MM.1S (cell line): ENCODE measurements around the gene KCNH1.

Experiments
- DNase-seq: peaks from one replicate; pipeline ENCODE4 v3.0.0-alpha.2; 2015
- H2AFZ ChIP-seq: fragments of 300-600 bp; sonication (generic); 2 replicates; pipeline ENCODE4 v1.6.0; 2016; ENCODE audit warnings: antibody characterized with exemption, low read length
- H3F3A ChIP-seq: fragments of 300-600 bp; sonication (generic); 2 replicates; pipeline ENCODE4 v1.6.1; 2016; ENCODE audit warnings: mild to moderate bottlenecking, antibody characterized with exemption, low read length, moderate library complexity, mixed read lengths; ENCODE audit not compliant: insufficient read depth
- H3K27ac ChIP-seq: fragments of 300-600 bp; sonication (generic); 2 replicates; pipeline ENCODE4 v1.5.1; 2016; ENCODE audit warnings: mild to moderate bottlenecking, low read length
- H3K27me3 ChIP-seq: fragments of 300-600 bp; sonication (generic); replicated peaks from 2 replicates; pipeline ENCODE4 v1.6.0; 2016; ENCODE audit warnings: low read length; ENCODE audit not compliant: insufficient read depth
- H3K36me3 ChIP-seq: fragments of 300-600 bp; sonication (generic); replicated peaks from 2 replicates; pipeline ENCODE4 v1.6.1; 2016; ENCODE audit warnings: mild to moderate bottlenecking, low read length, mixed read lengths; ENCODE audit not compliant: insufficient read depth
- H3K4me1 ChIP-seq: fragments of 300-600 bp; sonication (generic); 2 replicates; pipeline ENCODE4 v1.6.1; 2016; ENCODE audit warnings: low read length, mixed read lengths
- H3K4me2 ChIP-seq: fragments of 300-600 bp; sonication (generic); 2 replicates; pipeline ENCODE4 v1.6.0; 2016; ENCODE audit warnings: low read depth, low read length
- H3K4me3 ChIP-seq: fragments of 300-600 bp; sonication (generic); 2 replicates; pipeline ENCODE4 v1.5.1; 2016; ENCODE audit warnings: low read length, mixed read lengths
- H3K79me2 ChIP-seq: fragments of 300-600 bp; sonication (generic); 2 replicates; pipeline ENCODE4 v1.6.1; 2016; ENCODE audit warnings: mixed run types, low read length, mixed read lengths
- H3K9ac ChIP-seq: fragments of 300-600 bp; sonication (generic); 2 replicates; pipeline ENCODE4 v1.6.1; 2016; ENCODE audit warnings: low read length, mixed read lengths
- H3K9me2 ChIP-seq: fragments of 300-600 bp; sonication (generic); replicated peaks from 2 replicates; pipeline ENCODE4 v1.6.1; 2016; ENCODE audit warnings: mild to moderate bottlenecking, low read length, mixed read lengths; ENCODE audit not compliant: insufficient read depth
- H3K9me3 ChIP-seq: fragments of 300-600 bp; sonication (generic); replicated peaks from 2 replicates; pipeline ENCODE4 v1.6.1; 2016; ENCODE audit warnings: mild to moderate bottlenecking, low read length, mixed read lengths; ENCODE audit not compliant: insufficient read depth
- H4K20me1 ChIP-seq: fragments of 300-600 bp; sonication (generic); 2 replicates; pipeline ENCODE4 v1.6.1; 2016; ENCODE audit warnings: mild to moderate bottlenecking, low read length, moderate library complexity, mixed read lengths; ENCODE audit not compliant: insufficient read depth
- EZH2 ChIP-seq: fragments of 300-600 bp; sonication (generic); optimal IDR thresholded peaks from 2 replicates; pipeline ENCODE3; 2017; ENCODE audit warnings: low read depth, mild to moderate bottlenecking, antibody characterized with exemption, low read length, mixed read lengths
- EZH2phosphoT487 ChIP-seq: fragments of 300-600 bp; sonication (generic); IDR thresholded peaks from 2 replicates; pipeline ENCODE4 v1.6.1; 2018; ENCODE audit warnings: antibody characterized with exemption, low read length
- TF ChIP-seq, protein P1 (sequence below): fragments of 300-600 bp; sonication (generic); IDR thresholded peaks from 2 replicates; pipeline ENCODE4 v1.5.1; 2016; ENCODE audit warnings: antibody characterized with exemption, low read length, mixed read lengths

Gene KCNH1

GRCh38 chr1:210949489-210949888, 184.5 kb downstream of the KCNH1 start:
- no peaks in the 10 kb centered on the region for H3K9me3 ChIP-seq
- DNase-seq, result no peak
- no peaks in the 10 kb centered on the region for H3F3A ChIP-seq
- no peak overlapping the region for H2AFZ ChIP-seq
- TF ChIP-seq EZH2phosphoT487 (no peak), EZH2 (no peak)
- TF ChIP-seq, protein P1, sequence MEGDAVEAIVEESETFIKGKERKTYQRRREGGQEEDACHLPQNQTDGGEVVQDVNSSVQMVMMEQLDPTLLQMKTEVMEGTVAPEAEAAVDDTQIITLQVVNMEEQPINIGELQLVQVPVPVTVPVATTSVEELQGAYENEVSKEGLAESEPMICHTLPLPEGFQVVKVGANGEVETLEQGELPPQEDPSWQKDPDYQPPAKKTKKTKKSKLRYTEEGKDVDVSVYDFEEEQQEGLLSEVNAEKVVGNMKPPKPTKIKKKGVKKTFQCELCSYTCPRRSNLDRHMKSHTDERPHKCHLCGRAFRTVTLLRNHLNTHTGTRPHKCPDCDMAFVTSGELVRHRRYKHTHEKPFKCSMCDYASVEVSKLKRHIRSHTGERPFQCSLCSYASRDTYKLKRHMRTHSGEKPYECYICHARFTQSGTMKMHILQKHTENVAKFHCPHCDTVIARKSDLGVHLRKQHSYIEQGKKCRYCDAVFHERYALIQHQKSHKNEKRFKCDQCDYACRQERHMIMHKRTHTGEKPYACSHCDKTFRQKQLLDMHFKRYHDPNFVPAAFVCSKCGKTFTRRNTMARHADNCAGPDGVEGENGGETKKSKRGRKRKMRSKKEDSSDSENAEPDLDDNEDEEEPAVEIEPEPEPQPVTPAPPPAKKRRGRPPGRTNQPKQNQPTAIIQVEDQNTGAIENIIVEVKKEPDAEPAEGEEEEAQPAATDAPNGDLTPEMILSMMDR, result no peak
- H3K79me2 ChIP-seq, result no peaks in the 10 kb centered on the region
- H3K27me3 ChIP-seq, result no peaks in the 10 kb centered on the region
- H3K4me3 ChIP-seq, result no peak overlapping the region
- no peaks in the 10 kb centered on the region for H4K20me1 ChIP-seq
- no peak overlapping the region for H3K27ac ChIP-seq
- no peaks in the 10 kb centered on the region for H3K9me2 ChIP-seq
- H3K9ac ChIP-seq, result no peak overlapping the region
- no peaks in the 10 kb centered on the region for H3K4me1 ChIP-seq
- no peaks in the 10 kb centered on the region for H3K36me3 ChIP-seq
- H3K4me2 ChIP-seq, result no peak overlapping the region

DNA sequence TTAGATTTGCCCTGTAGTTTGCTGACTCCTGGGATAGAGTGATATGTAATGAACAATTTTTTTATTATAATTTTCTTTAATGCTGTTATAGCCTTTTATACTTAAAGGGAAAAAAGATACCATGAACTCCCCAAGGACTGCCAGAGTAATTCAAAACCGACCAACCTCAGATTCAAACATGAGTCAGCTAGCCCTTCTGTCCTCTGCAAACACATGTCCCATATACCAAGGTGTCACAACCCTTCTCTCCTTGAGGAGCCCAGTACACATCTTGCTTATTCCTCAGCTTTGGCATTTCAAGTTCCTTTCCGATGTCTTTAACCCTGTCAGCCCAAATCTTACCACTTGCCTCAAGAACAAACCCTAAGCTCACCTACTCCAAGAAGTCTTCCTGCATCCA, 184.9 kb downstream of the KCNH1 start:
- no peaks in the 10 kb centered on the region for H3K79me2 ChIP-seq
- H3K9me3 ChIP-seq, result no peaks in the 10 kb centered on the region

DNA sequence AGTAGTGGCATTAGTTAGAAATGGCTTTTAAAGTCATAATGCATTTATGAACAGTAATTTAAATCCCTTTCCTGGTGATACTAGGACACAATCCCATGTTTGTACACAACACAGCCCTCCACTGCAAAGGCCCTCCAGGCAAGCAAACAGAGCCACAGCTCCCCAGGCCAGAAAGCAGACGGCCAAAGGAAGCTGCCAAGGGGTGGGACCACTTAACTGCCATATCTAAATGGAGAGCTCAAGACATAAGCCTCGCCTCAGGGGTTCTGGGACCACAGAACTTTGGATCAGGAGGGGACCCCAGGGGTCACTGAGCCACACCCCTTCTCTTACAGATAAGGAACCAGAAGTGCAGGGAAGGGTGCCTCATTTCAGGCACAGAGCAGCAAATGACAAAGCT, 189.7 kb downstream of the KCNH1 start:
- Histone ChIP-seq H3K36me3 (no peaks in the 10 kb centered on the region), H3K9ac (no peak overlapping the region), H2AFZ (no peak overlapping the region), H4K20me1 (no peaks in the 10 kb centered on the region), H3K27ac (no peak overlapping the region), H3K27me3 (no peaks in the 10 kb centered on the region), H3K9me2 (no peaks in the 10 kb centered on the region), H3K79me2 (no peaks in the 10 kb centered on the region), H3K4me3 (no peak overlapping the region), H3K9me3 (no peaks in the 10 kb centered on the region), H3K4me1 (no peaks in the 10 kb centered on the region), H3K4me2 (no peak overlapping the region), H3F3A (no peaks in the 10 kb centered on the region)
- TF ChIP-seq EZH2 (no peak), EZH2phosphoT487 (no peak)
- TF ChIP-seq, protein P1, result no peak
- no peak for DNase-seq

More for the DNA sequence above, 184.9 kb downstream of the KCNH1 start:
- H3K36me3 ChIP-seq, result no peaks in the 10 kb centered on the region
- no peak overlapping the region for H3K9ac ChIP-seq
- DNase-seq, result no peak
- H3K27ac ChIP-seq, result no peak overlapping the region
- TF ChIP-seq EZH2, result no peak
- TF ChIP-seq, protein P1, result no peak
- no peaks in the 10 kb centered on the region for H3K9me2 ChIP-seq
- no peak overlapping the region for H3K4me3 ChIP-seq
- H3K4me2 ChIP-seq, result no peak overlapping the region
- no peaks in the 10 kb centered on the region for H3F3A ChIP-seq
- no peaks in the 10 kb centered on the region for H3K27me3 ChIP-seq
- H3K4me1 ChIP-seq, result no peaks in the 10 kb centered on the region
- H4K20me1 ChIP-seq, result no peaks in the 10 kb centered on the region
- H2AFZ ChIP-seq, result no peak overlapping the region

- H3K27me3 ChIP-seq, result no peaks in the 10 kb centered on the region
- no peak for DNase-seq
- H3K9me2 ChIP-seq, result no peaks in the 10 kb centered on the region
- TF ChIP-seq EZH2, result no peak
- TF ChIP-seq, protein P1, result no peak
- TF ChIP-seq EZH2phosphoT487, result no peak
- H3K27ac ChIP-seq, result no peak overlapping the region
- H2AFZ ChIP-seq, result no peak overlapping the region
- H3K36me3 ChIP-seq, result no peaks in the 10 kb centered on the region
- no peaks in the 10 kb centered on the region for H3K9me3 ChIP-seq
- no peaks in the 10 kb centered on the region for H3K4me1 ChIP-seq
- no peaks in the 10 kb centered on the region for H4K20me1 ChIP-seq
- no peaks in the 10 kb centered on the region for H3F3A ChIP-seq
- H3K4me3 ChIP-seq, result no peak overlapping the region
- no peak overlapping the region for H3K4me2 ChIP-seq
- no peak overlapping the region for H3K9ac ChIP-seq
- no peaks in the 10 kb centered on the region for H3K79me2 ChIP-seq
These were observed 191.4 kb downstream of the KCNH1 start for GRCh38 chr1:210942513-210942912.
